Mesodermal cell (in vitro differentiated cells): Measurements from ENCODE around the gene RNH1.
A peak's percentile ranks its signal among the peaks of the same experiment; 100 is the strongest.

Source experiments
- H3K27ac ChIP-seq: 2 replicates; pipeline ENCODE4 v1.7.0; 2013; ENCODE audit warnings: mild to moderate bottlenecking, low read depth, low read length, moderate library complexity; ENCODE audit not compliant: severe bottlenecking
- H3K36me3 ChIP-seq: 2 replicates; pipeline ENCODE4 v1.7.1; 2013; ENCODE audit warnings: mild to moderate bottlenecking, low read length, moderate library complexity; ENCODE audit not compliant: control insufficient read depth, insufficient read depth
- H3K4me1 ChIP-seq: one replicate; pipeline ENCODE4 v1.7.1; 2013; ENCODE audit warnings: mild to moderate bottlenecking, low read length; ENCODE audit not compliant: insufficient read depth, control insufficient read depth, poor library complexity, severe bottlenecking
- H3K4me3 ChIP-seq: 2 replicates; pipeline ENCODE4 v1.7.0; 2013; ENCODE audit warnings: low read length, control low read depth, mild to moderate bottlenecking; ENCODE audit not compliant: insufficient read depth, poor library complexity, severe bottlenecking; ENCODE audit errors: extremely low read depth
- H3K9me3 ChIP-seq: 2 replicates; pipeline ENCODE4 v1.7.1; 2013; ENCODE audit warnings: mild to moderate bottlenecking, low read length, moderate library complexity; ENCODE audit not compliant: control insufficient read depth
- WGBS, 2 experiments: methylation state at CpG; one replicate each; pipeline ENCODE4 v1.1.5; 2013; ENCODE audit warnings: missing lambda C conversion rate in 2 of 2; ENCODE audit not compliant: insufficient coverage in 2 of 2; 5-methylcytosine and 5-hydroxymethylcytosine counted together

The RNH1 gene

GRCh38 chr11:496834-497564, 10.0 kb downstream of the RNH1 start:
- Histone ChIP-seq H3K36me3 (peaks cover 85% of the 10 kb centered on the region), H3K4me3 (no peak overlapping the region), H3K9me3 (no peaks in the 10 kb centered on the region), H3K27ac (no peak overlapping the region), H3K4me1 (no peaks in the 10 kb centered on the region)
- WGBS, 2 experiments = 95 to 98% methylated on average over 34 of the region's 34 CpGs

- no peaks in the 10 kb centered on the region for H3K4me1 ChIP-seq
- H3K4me3 ChIP-seq = no peak overlapping the region
- WGBS, 2 experiments = 95 to 97% methylated on average over 8 of the region's 10 CpGs
- H3K9me3 ChIP-seq = no peaks in the 10 kb centered on the region
- no peak overlapping the region for H3K27ac ChIP-seq
- H3K36me3 ChIP-seq = peaks cover 81% of the 10 kb centered on the region
Measured at GRCh38 chr11:495537-495931, 11.5 kb downstream of the RNH1 start.

- no peak overlapping the region for H3K4me3 ChIP-seq
- peaks cover 81% of the 10 kb centered on the region for H3K36me3 ChIP-seq
- H3K27ac ChIP-seq = peak overlapping the region; percentile 10
- H3K9me3 ChIP-seq = no peaks in the 10 kb centered on the region
- 91 to 96% methylated on average over 25 to 31 of the region's 37 CpGs for WGBS, 2 experiments
- no peaks in the 10 kb centered on the region for H3K4me1 ChIP-seq
Measured at GRCh38 chr11:494761-495536, 12.1 kb downstream of the RNH1 start.

- peaks cover 71% of the 10 kb centered on the region for H3K36me3 ChIP-seq
- no peaks in the 10 kb centered on the region for H3K4me1 ChIP-seq
- no peaks in the 10 kb centered on the region for H3K9me3 ChIP-seq
- 95 to 97% methylated on average over 27 to 29 of the region's 32 CpGs for WGBS, 2 experiments
- no peak overlapping the region for H3K27ac ChIP-seq
- no peak overlapping the region for H3K4me3 ChIP-seq
Measured at GRCh38 chr11:492427-493226, 14.4 kb downstream of the RNH1 start.

GRCh38 chr11:491358-491757, 15.7 kb downstream of the RNH1 start:
- Histone ChIP-seq H3K27ac (no peak overlapping the region), H3K4me1 (no peaks in the 10 kb centered on the region), H3K36me3 (peaks cover 62% of the 10 kb centered on the region), H3K9me3 (no peaks in the 10 kb centered on the region), H3K4me3 (no peak overlapping the region)
- WGBS, 2 experiments = 90 to 98% methylated on average over 3 to 7 of the region's 7 CpGs

- Histone ChIP-seq H3K4me3 (no peak overlapping the region), H3K9me3 (no peaks in the 10 kb centered on the region), H3K4me1 (no peaks in the 10 kb centered on the region), H3K36me3 (peaks cover 58% of the 10 kb centered on the region), H3K27ac (no peak overlapping the region)
- WGBS, 2 experiments = 94 to 97% methylated on average over 14 to 15 of the region's 15 CpGs
Measured at GRCh38 chr11:490930-491260, 16.1 kb downstream of the RNH1 start.

GRCh38 chr11:490186-490929, 16.7 kb downstream of the RNH1 start:
- H3K36me3 ChIP-seq = peaks cover 52% of the 10 kb centered on the region
- WGBS, 2 experiments = 95 to 97% methylated on average over 33 to 34 of the region's 38 CpGs
- H3K4me3 ChIP-seq = no peak overlapping the region
- no peaks in the 10 kb centered on the region for H3K9me3 ChIP-seq
- H3K4me1 ChIP-seq = no peaks in the 10 kb centered on the region
- no peak overlapping the region for H3K27ac ChIP-seq

- 93 to 97% methylated on average over 32 to 34 of the region's 37 CpGs for WGBS, 2 experiments
- no peaks in the 10 kb centered on the region for H3K4me1 ChIP-seq
- no peak overlapping the region for H3K4me3 ChIP-seq
- no peaks in the 10 kb centered on the region for H3K9me3 ChIP-seq
- H3K27ac ChIP-seq = no peak overlapping the region
- peaks cover 46% of the 10 kb centered on the region for H3K36me3 ChIP-seq
Measured at GRCh38 chr11:489610-490185, 17.3 kb downstream of the RNH1 start.

GRCh38 chr11:488992-489391, 18.1 kb downstream of the RNH1 start:
- Histone ChIP-seq H3K4me1 (no peaks in the 10 kb centered on the region), H3K4me3 (no peak overlapping the region), H3K36me3 (peaks cover 39% of the 10 kb centered on the region), H3K9me3 (no peaks in the 10 kb centered on the region), H3K27ac (no peak overlapping the region)
- 95 to 97% methylated on average over 17 to 19 of the region's 19 CpGs for WGBS, 2 experiments

GRCh38 chr11:488579-488978, 18.5 kb downstream of the RNH1 start:
- Histone ChIP-seq H3K27ac (no peak overlapping the region), H3K36me3 (peaks cover 40% of the 10 kb centered on the region), H3K9me3 (no peaks in the 10 kb centered on the region), H3K4me1 (no peaks in the 10 kb centered on the region), H3K4me3 (no peak overlapping the region)
- WGBS, 2 experiments = 94 to 96% methylated on average over 15 to 16 of the region's 19 CpGs
